Activated CD8-positive, alpha-beta T cell treated with anti-CD3 and anti-CD28 coated beads for 36 hours (primary cell): ENCODE measurements around the gene SEMA7A. TPM values are rescaled to one million over a fixed set of nuclear protein-coding genes. Genes with fewer than 3 reads are reported as not detected.
A peak's percentile ranks its signal among the peaks of the same experiment; 100 is the strongest.

ENCODE experiments used
- ATAC-seq: fragments of 200-7000 bp; cut with Tn5 transposase; one replicate; pipeline ENCODE4 v1.10.0; 2021; ENCODE audit warnings: mild to moderate bottlenecking, moderate library complexity
- CTCF ChIA-PET: fragments of 350-600 bp; sonication (Branson Sonifier 250); formaldehyde crosslinking; loops from one replicate; lab custom pipeline; 2021; ENCODE audit warnings: antibody characterized with exemption; lab: Charles Lee
- POLR2A ChIA-PET: fragments of 350-600 bp; sonication (Branson Sonifier 250); formaldehyde crosslinking; loops from one replicate; lab custom pipeline; 2021; ENCODE audit warnings: antibody characterized with exemption; lab: Charles Lee
- DNase-seq: peaks from one replicate; pipeline ENCODE4 v3.0.0-alpha.2; 2020
- H3K27ac Mint-ChIP-seq: one replicate; pipeline ENCODE4 v1.8.0; 2021; ENCODE audit warnings: mild to moderate bottlenecking, mixed read lengths
- H3K27me3 Mint-ChIP-seq: one replicate; pipeline ENCODE4 v1.8.0; 2021; ENCODE audit warnings: mixed read lengths
- H3K36me3 Mint-ChIP-seq: one replicate; pipeline ENCODE4 v1.8.0; 2021; ENCODE audit warnings: low read depth, mixed read lengths
- H3K4me1 Mint-ChIP-seq: one replicate; pipeline ENCODE4 v1.8.0; 2021; ENCODE audit warnings: low read depth, mixed read lengths
- H3K4me3 Mint-ChIP-seq: one replicate; pipeline ENCODE4 v1.8.0; 2021; ENCODE audit warnings: mild to moderate bottlenecking, moderate library complexity, mixed read lengths
- H3K9me3 Mint-ChIP-seq: one replicate; pipeline ENCODE4 v1.8.0; 2021; ENCODE audit warnings: mixed read lengths
- CTCF ChIP-seq: fragments of 200-600 bp; IDR thresholded peaks from one replicate; pipeline ENCODE4 v1.8.0; 2022; ENCODE audit warnings: antibody characterized with exemption, mild to moderate bottlenecking
- intact Hi-C: fragments of 100-400 bp; cut with micrococcal nuclease; formaldehyde crosslinking; loops from one replicate; pipeline ENCODE4 v1.10.0; 2022
- total RNA-seq, 2 experiments: library from RNA; stranded (reverse); gene quantifications; one replicate each; pipeline ENCODE4 v1.2.3, GENCODE V29; 2021

The SEMA7A gene
- total RNA-seq, 2 experiments from 2014 or later: 62.4 TPM

GRCh38 chr15:74421302-74422245 lies 12.2 kb downstream of the SEMA7A start:
- no peaks in the 10 kb centered on the region for H3K27me3 Mint-ChIP-seq
- no peak overlapping the region for H3K4me3 Mint-ChIP-seq
- intact Hi-C loops: no loop called here
- no peak for TF ChIP-seq CTCF
- H3K36me3 Mint-ChIP-seq: peaks cover 30% of the 10 kb centered on the region
- H3K9me3 Mint-ChIP-seq: no peaks in the 10 kb centered on the region
- H3K4me1 Mint-ChIP-seq: peaks cover 66% of the 10 kb centered on the region
- POLR2A ChIA-PET: interaction anchor here (0.6 to 1.0 kb wide), 2 partner anchors 21 to 327 kb away, joined by 3 to 5 read pairs; no protein-coding TSS in a partner anchor
- H3K27ac Mint-ChIP-seq: peak overlapping the region; percentile 38
- no peak for ATAC-seq
- CTCF ChIA-PET: interaction anchor here (0.7 to 38.4 kb wide), 3 partner anchors 9 to 43 kb away, joined by 3 to 840 read pairs (median 4); no protein-coding TSS in a partner anchor
- no peak for DNase-seq

DNA sequence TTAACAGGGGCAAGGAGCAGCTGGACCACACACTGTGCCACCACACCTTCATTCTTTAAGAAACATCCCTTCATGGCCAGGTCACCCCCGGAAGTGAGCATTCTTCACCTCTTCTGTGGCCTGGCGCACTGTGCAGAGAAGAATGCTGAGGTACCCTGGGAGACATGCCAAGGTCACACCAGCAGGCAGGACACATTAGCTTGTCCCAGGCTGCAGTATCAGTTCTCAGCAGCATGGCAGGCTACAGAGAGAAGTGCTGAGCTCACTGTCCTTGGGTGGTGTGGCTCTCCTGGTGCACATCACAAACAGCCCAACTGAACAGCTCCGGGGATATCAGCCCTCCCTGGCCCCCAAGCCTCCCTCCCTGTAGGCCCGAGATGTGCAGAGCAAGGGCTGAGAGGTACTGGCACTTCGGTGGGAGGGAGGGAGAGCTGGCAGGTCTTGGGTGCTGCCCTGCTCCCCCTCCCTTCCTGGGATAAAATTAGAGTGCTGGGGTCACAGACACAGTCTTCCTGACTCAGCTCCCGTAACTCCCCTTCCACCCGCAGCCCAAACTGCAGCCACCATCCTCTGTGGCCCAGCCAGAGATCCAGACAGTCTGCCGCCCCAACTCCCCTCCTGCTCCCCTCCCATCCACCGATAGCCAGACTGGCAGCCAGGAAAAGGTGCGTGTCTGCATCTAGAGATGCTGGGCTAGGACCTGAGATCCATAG lies 13.4 kb downstream of the SEMA7A start:
- intact Hi-C loops: no loop called here
- DNase-seq: no peak
- no peak for TF ChIP-seq CTCF
- ATAC-seq: peak; percentile 48
- H3K27me3 Mint-ChIP-seq: no peaks in the 10 kb centered on the region
- no peak overlapping the region for H3K4me3 Mint-ChIP-seq
- ChIA-PET CTCF (interaction anchor here (2.3 to 38.4 kb wide), 2 partner anchors 13 to 41 kb away, joined by 4 to 840 read pairs; no protein-coding TSS in a partner anchor), POLR2A (interaction anchor here (1.3 kb wide), 1 partner anchor 14 kb away, joined by 4 read pairs; no protein-coding TSS in a partner anchor)
- peaks cover 65% of the 10 kb centered on the region for H3K4me1 Mint-ChIP-seq
- no peaks in the 10 kb centered on the region for H3K9me3 Mint-ChIP-seq
- peak overlapping the region; percentile 74 for H3K27ac Mint-ChIP-seq
- peaks cover 34% of the 10 kb centered on the region for H3K36me3 Mint-ChIP-seq

GRCh38 chr15:74419432-74419831 lies 14.3 kb downstream of the SEMA7A start:
- no peaks in the 10 kb centered on the region for H3K9me3 Mint-ChIP-seq
- CTCF ChIA-PET: interaction anchor here (2.3 to 38.4 kb wide), 2 partner anchors 13 to 40 kb away, joined by 4 to 840 read pairs; no protein-coding TSS in a partner anchor
- H3K27ac Mint-ChIP-seq: no peak overlapping the region
- no peak overlapping the region for H3K4me3 Mint-ChIP-seq
- no peak for TF ChIP-seq CTCF
- no peak for DNase-seq
- POLR2A ChIA-PET: no interaction called here
- ATAC-seq: no peak
- no peaks in the 10 kb centered on the region for H3K27me3 Mint-ChIP-seq
- H3K4me1 Mint-ChIP-seq: peaks cover 55% of the 10 kb centered on the region
- intact Hi-C loops: no loop called here
- H3K36me3 Mint-ChIP-seq: peaks cover 38% of the 10 kb centered on the region

GRCh38 chr15:74418575-74419338 lies 15.0 kb downstream of the SEMA7A start:
- peaks cover 41% of the 10 kb centered on the region for H3K36me3 Mint-ChIP-seq
- ATAC-seq (no peak), DNase-seq (no peak)
- intact Hi-C loops: no loop called here
- CTCF ChIA-PET: interaction anchor here (2.3 to 38.4 kb wide), 2 partner anchors 12 to 40 kb away, joined by 4 to 840 read pairs; no protein-coding TSS in a partner anchor
- peak overlapping the region; percentile 73 for H3K27ac Mint-ChIP-seq
- H3K4me1 Mint-ChIP-seq: peaks cover 49% of the 10 kb centered on the region
- no peaks in the 10 kb centered on the region for H3K27me3 Mint-ChIP-seq
- TF ChIP-seq CTCF: no peak
- no peaks in the 10 kb centered on the region for H3K9me3 Mint-ChIP-seq
- H3K4me3 Mint-ChIP-seq: no peak overlapping the region
- POLR2A ChIA-PET: interaction anchor here (0.9 to 1.5 kb wide), 2 partner anchors 8 to 16 kb away, joined by 3 to 4 read pairs; no protein-coding TSS in a partner anchor
